ENCODE data around the gene IFNLR1.

The IFNLR1 gene

DNA sequence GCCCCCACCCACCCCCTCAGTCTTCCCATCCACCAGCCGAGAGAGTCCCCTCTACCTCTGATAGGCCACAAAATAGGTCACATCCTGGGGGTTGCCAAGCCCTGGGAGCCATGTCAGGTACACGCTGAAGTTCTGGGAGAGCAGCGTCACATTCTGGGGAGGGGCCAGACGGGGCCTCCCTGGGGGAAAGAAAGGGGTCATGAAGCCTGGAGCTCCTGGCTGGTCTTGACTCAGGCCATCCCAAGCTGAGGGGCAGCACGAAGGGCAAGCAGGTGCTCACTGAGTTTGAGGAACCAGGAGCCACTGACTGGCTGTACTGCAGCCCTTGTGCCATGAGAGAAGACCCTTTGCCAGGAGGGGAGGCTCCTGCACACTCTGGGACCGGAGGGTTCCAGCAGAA, 6.4 kb downstream of the IFNLR1 start:
- in situ Hi-C loops (cut with MboI; ENCODE audit: low sequenced_read_pairs) = no loop called here

DNA sequence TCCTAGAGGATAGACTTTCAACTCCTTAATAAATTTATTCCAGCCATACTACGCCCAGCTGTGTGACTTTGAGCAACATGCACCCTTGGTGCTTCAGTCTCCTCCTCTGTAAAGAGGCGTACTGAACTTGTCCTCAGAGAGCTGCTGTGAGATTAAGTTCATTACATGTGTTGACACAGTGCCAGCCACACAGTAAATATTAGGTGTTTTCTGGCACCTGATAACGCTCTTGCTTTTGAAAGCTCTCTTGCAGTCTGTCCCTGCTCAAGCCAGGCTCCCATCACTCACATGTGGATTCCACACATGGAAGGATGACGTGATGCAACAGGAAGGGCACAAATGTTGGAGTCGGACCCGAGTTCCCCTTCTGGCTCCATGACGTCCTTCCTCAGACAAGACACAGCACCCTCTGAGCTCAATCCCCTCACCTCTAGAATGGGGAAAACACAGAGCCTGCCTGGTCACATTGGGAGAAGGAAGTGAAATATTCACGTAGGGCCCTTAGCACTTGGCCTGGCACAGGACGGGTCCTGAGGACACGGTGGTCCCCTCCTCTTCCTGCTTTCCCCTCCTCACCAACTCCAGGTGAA, 7.7 kb downstream of the IFNLR1 start:
- in situ Hi-C loops (cut with MboI; ENCODE audit: low sequenced_read_pairs) = no loop called here

DNA sequence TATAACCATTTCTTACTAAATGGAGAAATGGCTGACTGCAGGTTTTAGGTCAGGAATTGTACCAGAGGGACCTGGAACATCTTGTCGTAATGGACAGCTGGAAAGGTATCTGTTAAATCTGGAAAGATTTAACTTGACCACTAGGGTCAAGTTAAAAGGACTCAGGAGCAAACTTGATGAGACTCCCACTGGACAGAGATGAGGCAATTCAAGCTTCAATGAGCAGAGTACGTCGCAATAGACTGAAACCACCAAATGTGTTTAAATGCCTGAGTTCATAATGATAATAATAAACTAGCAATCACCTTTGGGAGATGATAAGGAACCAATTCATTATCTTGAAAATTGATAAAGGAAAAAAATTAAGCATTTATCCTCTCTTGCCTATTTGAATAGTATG, 8.7 kb downstream of the IFNLR1 start:
- in situ Hi-C loops (cut with MboI; ENCODE audit: low sequenced_read_pairs) = no loop called here

DNA sequence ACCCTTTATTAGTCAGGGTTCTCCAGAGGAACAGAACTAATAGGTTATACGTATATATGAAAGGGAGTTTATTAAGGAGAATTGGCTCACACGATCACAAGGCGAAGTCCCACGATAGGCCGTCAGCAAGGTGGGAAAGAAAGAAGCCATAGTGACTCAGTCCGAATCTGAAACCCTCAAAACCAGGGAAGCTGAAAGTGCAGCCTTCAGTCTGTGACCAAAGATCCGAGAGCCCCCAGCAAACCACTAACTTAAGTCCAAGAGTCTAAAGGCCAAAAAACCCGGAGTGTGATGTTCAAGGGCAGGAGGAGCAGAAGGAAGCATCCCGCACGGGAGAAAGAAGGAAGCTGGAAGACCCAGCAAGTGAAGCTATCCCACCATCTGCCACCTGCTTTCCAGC, 9.9 kb downstream of the IFNLR1 start:
- in situ Hi-C loops (cut with MboI; ENCODE audit: low sequenced_read_pairs) = no loop called here

DNA sequence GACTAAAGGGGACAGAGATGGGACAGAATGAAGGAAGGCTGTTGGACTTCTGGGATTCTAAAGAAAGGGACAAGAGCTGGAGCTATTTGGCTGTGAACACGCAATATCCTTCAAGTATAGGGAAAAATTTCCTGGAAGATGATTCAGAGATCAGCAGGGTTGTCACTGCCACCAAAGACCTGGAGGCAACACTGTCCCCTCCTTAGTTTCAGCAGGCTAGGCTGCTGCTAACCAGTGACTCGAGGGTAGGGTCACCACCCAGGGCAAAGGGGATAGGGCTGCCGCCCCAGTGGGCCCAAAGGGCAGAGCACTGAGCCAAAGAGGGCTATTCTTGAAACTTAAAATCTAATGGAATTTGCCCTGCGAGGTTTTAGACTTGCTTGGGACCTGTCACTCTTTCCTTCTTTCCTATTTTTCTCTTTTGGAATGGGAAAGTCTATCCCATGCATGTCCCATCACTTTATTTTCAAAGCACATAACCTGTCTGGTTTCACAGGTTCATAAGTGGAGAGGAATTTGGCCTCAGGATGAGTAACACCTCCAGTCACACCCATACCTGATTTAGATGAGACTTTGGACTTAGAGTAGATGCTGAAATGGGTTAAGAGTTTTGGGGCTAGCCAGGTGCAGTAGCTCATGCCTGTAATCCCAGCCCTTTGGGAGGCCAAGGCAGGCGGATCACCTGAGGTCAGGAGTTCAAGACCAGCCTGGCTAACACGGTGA, 11.9 kb downstream of the IFNLR1 start:
- in situ Hi-C loops (cut with MboI; ENCODE audit: low sequenced_read_pairs) = no loop called here

DNA sequence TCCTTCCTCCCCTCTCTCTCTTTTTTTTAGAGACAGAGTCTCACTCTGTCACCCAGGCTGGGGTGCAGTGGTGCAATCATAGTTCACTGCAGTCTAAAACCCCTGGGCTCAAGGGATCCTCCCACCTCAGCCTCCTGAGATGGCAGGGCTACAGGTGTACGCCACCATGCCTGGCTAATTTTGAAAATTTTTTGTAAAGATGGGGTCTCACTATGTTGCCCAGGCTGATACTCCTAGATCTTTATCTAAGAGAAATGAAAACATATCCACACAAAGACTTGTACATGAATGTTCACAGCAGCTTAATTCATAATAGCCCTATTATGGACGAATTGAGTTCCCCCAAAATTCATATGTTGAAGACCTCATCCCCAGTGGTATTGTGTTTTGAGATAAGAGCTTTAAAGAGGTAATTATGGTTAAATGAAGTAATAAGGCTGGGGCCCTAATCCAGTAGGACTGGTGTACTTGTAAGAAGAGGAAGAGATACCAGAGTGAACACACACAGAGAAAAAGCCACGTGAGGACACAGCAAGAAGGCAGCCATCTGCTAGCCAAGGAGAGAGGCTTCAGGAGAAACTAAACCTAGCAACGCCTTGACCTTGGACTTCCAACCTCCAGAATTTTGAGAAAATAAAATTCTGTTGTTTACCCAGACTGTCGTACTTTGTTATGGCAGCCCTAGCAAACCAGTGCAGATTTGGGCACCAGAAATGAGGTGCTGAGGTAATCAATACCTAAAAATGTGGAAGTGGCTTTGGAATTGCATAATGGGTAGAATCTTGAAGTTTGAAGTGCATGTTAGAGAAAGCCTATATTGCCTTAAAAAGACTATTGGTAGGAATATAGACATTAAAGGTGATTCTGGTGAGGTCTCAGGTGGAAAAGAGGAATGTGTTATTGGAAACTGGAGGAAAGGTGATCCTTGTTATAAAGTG, 13.2 kb downstream of the IFNLR1 start:
- in situ Hi-C loops (cut with MboI; ENCODE audit: low sequenced_read_pairs) = no loop called here

DNA sequence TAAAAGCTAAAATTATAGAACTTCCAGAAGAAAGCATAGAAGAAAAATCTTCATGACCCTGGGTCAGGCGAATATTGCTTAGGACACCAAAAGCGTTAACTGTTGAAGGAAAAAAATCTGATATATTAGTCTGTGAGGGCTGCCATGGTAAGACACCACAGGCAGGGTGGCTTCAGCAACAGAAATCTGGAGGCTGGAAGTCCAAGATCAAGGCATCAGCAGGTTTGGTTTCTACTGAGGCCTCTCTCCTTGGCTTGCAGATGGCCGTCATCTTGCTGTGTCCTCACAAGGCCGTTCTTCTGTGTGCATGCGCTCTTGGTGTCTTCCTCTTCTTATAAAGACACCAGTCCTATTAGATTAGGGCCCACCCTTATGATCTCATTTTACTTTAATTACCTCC, 14.5 kb downstream of the IFNLR1 start:
- in situ Hi-C loops (cut with MboI; ENCODE audit: low sequenced_read_pairs) = no loop called here

DNA sequence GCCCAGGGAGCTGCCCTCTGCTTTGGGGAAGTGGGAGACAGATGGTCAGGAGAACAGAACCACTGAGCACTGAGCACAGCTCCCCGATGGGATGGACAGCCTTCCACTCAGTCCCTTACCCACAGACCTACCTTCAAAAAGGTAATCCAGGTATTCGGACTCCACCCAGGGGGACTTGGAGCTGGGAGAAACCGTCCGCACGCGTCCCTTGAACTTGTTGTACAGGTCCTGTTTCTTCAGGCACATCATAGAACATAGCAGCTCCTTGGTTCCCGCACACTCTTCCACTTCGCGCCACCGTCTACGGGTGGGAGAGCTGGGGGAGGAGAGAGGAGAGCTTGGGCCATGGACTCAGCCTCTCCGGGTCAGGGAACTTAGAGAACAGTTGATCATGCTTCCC, 17.8 kb downstream of the IFNLR1 start:
- in situ Hi-C loops (cut with MboI; ENCODE audit: low sequenced_read_pairs) = no loop called here

DNA sequence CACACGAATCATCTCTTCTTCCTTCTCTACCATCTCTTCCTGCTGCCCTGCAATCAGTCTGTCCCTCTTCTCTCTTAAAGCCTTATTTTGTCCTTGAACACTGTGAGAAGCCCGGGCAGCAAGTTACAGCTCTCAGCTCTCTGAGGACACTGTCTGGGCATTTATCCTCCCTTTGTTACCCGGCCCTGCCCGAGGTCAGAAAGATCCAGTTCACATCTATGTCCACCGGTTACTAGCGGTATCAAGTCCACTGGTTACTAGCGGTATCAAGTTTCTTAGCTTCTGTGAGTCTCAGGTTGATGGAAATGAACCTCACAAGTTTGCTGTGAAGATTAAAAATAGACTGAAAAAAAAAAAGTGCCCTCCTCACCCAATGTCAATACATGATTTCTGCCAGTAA, 18.8 kb downstream of the IFNLR1 start:
- in situ Hi-C loops (cut with MboI; ENCODE audit: low sequenced_read_pairs) = no loop called here

DNA sequence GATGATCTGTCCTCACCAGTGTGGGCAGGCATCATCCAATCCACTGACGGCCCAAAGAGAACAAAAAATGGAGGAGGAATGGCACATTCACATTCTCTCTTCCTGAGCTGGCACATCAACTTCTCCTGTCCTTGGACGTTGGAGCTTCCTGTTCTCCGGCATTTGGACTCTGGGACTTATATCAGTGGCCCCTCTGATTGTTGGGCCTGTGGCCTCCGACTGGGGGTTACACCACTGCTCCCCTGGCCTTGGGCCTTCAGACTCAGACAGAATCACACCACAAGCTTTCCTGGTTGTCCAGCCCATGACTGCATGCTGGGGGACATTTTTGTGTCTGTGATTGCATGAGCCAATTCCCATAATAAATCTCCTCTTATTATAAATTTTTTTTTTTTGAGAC, 20.1 kb downstream of the IFNLR1 start:
- in situ Hi-C loops (cut with MboI; ENCODE audit: low sequenced_read_pairs) = no loop called here

DNA sequence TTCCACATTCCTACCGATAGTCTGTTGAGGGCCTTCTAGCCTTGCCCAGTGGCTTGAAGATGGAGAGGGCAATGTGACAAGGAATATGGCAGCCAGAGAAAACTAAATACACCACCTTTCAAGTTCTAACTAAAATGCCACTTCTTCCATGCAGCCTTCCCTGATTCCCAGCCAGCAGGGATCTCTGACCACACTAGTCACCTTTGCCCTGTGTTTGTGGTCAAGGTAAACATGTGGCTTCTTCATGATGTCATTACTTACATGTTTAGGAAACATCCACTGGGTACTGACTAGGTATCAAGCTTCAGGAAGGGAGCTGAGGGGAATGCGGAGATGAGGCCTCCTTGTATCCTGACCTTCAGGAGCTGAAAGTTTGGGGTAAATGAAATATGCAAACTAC, 21.6 kb downstream of the IFNLR1 start:
- in situ Hi-C loops (cut with MboI; ENCODE audit: low sequenced_read_pairs) = no loop called here

DNA sequence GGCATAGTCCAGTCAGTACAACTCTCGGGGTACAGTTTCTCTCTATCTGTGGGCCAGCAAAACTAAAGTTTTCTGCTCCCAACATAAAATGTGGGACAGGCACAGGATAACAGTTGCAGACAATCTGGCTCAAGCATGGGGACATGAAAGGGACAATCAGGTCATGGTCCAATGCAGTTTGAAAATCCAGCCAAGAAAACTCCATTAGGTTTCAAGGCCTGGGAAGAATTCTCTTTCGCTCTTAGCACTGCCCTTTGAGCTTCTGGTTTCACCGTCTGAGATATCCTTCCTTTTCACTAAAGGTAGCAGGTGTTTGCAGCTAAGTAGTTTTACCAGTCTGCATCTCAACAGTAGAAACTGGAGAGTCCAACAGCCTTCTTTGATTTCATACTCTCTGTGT, 23.1 kb downstream of the IFNLR1 start:
- in situ Hi-C loops (cut with MboI; ENCODE audit: low sequenced_read_pairs) = no loop called here

DNA sequence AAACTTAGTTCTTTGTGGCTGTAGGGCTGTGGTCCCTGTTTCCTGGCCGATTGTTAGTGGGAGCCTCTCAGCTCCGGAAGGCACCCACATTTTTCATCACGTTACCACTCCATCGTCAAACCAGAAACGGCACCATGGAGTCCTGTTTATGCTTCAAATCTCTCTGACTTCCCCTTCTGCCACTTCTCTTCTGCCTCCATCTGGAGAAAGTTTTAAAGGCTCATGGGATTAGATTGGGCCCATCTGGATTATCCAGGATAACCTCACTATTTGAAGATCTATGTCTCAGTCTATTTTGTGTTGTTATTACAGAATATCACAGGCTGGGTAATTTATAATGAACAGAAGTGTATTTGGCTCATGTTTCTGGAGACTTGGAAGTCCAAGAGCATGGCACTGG, 24.9 kb downstream of the IFNLR1 start:
- in situ Hi-C loops (cut with MboI; ENCODE audit: low sequenced_read_pairs) = no loop called here

DNA sequence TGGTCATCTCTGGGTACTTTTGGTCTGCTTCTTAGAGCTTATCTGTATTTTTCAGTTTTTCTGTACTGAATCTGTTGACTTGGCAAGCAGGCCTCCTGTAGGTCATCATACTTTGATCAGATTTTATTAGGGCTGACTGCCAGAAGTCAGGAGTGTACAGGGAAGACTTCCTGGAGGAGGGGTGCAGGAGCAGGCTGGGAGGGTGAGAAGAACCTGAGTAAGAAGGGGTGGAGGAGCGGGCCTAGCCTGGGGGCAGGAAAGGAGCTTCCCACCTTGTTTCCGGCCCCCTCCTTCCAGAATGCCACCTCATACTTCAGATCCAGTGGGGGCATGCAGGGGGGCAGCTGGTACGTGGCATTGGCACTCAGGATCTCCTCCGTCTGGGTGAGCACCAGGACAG, 25.8 kb downstream of the IFNLR1 start:
- in situ Hi-C loops (cut with MboI; ENCODE audit: low sequenced_read_pairs) = no loop called here

DNA sequence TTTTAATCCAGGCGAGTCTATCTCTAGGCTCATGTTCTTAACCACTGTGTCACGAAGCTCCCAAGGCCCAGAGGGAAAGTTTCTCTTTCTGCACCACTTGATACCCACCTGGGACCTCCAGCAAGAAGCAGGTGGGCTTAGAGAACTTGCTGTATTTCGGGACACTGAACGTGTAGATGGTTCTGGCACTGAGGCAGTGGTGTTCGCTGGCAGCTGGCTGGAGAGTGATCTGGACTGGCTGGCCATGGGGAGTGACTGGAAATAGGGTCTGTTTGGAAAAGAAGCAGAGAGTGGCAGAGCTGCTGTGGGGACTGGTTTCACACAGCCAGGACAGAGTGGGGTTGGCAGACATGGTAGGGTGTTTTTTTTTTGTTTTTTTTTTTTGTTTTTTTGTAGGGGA, 27.7 kb downstream of the IFNLR1 start:
- in situ Hi-C loops (cut with MboI; ENCODE audit: low sequenced_read_pairs) = no loop called here

DNA sequence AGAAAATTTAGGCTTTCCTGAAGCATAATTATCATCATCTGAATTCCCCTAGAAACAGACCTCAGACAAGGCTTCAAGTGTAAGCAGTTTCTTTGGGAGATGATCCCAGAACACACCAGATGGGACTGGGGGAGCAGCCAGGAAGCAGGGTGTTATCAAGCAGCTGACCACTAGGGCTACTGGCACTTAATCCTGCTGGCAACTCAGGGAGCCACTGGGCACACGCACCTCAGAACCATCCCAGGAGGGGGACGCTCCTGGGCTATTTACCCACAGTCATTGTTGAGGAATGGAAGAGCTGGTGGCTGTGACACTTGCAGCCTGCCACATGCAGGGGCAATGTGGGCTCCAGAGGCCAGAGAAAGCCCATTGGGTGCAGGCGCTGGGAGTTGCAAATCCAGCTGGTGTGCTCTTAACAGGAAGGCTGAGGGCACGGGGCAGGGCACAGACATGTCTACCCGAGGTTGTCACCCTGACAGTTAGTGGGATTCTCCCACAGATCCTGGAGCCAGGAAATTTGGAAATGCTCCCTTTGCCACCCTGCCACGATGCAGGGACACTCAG, 29.1 kb downstream of the IFNLR1 start:
- in situ Hi-C loops (cut with MboI; ENCODE audit: low sequenced_read_pairs) = no loop called here

DNA sequence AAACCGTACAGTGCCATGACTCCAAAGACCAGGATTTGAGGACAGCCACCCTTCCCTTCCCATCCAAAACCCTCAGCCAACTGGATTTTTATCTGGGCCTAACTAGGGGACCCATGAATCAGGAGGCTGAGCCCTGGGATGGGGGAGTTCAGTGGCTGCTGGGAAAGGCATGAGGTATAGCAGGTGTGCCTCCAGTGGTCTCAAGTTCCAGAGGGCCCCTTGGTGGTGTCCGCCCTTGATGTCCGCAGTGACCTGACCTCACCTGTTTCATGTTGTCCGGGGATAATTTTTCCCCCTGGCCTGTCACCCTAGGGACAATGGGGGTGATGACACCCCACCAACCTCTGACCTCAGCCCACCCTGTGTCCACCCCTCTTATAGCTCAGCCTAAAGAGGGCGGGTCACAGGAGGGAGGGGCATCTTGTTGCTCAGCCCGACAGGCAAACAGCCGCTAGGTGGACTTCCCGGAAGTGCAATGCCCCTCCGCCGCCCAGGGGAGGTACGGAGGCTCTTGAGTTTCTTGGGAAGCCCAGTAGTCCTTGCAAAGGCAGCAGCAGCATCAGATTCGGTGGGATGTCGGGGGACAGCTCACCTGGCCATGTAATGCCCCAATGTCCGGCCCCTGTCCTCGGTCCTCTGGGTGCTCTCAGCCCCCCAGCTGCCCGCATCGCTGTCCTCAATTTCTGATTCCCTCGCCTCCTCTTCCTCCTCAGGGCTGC, 30.4 kb downstream of the IFNLR1 start:
- in situ Hi-C loops (cut with MboI; ENCODE audit: low sequenced_read_pairs) = no loop called here

DNA sequence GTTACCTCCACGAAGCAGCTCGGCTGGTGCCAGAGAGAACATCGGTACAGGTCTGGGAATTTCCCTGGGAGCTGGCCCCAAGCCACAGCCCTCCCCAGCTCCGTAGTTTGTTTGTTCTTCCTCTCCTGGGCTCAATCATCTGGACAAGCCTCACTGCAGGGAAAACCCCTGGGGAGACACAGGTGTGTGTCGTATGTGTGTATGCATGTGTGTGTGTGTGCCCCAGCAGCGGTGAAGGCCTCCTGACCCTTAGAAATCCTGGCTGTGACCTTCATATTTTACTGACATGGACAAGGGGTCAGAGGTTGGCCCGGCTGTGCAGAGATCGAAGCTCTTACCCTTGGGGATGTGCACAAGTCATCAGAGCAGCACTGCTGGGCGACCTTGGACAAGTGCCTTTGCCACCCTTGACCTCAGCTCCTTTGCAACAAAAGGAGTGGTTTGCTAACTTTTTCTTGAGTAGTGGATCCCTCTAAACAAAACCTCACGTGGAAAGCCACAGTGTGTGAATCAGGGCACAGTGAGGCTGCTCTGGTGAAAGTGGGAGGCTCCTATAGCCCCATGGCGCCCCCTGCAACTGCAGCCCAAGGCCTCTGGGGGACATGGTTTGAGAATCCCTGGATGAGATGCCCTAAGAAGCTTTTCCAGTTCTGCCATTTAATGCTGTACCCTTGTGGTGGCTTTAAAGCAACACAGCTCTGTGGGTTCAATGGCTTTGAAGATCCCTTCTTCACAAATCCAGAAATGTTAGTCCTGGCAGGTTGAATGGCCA, 31.9 kb downstream of the IFNLR1 start:
- in situ Hi-C loops (cut with MboI; ENCODE audit: low sequenced_read_pairs) = no loop called here

DNA sequence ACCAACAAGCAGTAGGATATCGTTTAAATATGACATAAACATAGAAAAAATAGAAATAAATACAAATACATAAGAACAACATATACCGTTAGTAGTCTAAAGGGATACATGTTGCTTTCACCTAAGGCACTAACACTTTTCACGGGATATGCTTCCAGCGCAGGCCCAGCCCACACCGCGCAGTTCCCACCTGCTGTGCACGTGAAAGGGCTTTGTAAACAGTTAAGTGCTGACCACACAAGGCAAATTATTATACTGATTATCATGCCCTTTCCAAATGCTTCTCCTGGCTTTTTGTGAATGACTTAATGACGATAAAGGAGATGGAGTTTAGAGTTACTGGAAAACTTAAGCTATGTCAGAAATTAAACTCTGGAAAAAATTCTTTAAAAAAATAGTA, 32.9 kb downstream of the IFNLR1 start:
- in situ Hi-C loops (cut with MboI; ENCODE audit: low sequenced_read_pairs) = no loop called here

All from HL-60/S4 treated with retinoic acid at 250 ng/mL for 4 days and 3 days (cell line).